ENCODE measurements around the gene KIAA0232.
"Not testable (repeated sequence)": the region's sequence is repeated elsewhere in the genome, so short reads cannot be mapped to it uniquely, and the experiment has no call there.

Gene KIAA0232

GRCh38 chr4:6887591-6888371 lies 105.3 kb downstream of the KIAA0232 start:
- no peak for DNase-seq (ENCODE audit: low spot score)

- DNase-seq (ENCODE audit: low spot score), result no peak
These were observed 106.1 kb downstream of the KIAA0232 start for GRCh38 chr4:6888506-6889071.

- DNase-seq (ENCODE audit: low spot score), result peak; percentile 90
These were observed 106.7 kb downstream of the KIAA0232 start for GRCh38 chr4:6889101-6889735.

GRCh38 chr4:6889736-6890324 lies 107.3 kb downstream of the KIAA0232 start:
- DNase-seq (ENCODE audit: low spot score), result no peak

GRCh38 chr4:6890358-6890757 lies 107.8 kb downstream of the KIAA0232 start:
- no peak for DNase-seq (ENCODE audit: low spot score)

GRCh38 chr4:6890971-6891370 lies 108.4 kb downstream of the KIAA0232 start:
- not testable (repeated sequence) for DNase-seq (ENCODE audit: low spot score)

GRCh38 chr4:6891436-6892170 lies 109.1 kb downstream of the KIAA0232 start:
- DNase-seq (ENCODE audit: low spot score), result peak; percentile 44

- peak; percentile 83 for DNase-seq (ENCODE audit: low spot score)
These were observed 109.8 kb downstream of the KIAA0232 start for GRCh38 chr4:6892190-6892908.

GRCh38 chr4:6892909-6893202 lies 110.3 kb downstream of the KIAA0232 start:
- no peak for DNase-seq (ENCODE audit: low spot score)

- DNase-seq (ENCODE audit: low spot score), result peak; percentile 63
These were observed 111.0 kb downstream of the KIAA0232 start for GRCh38 chr4:6893449-6894085.

- DNase-seq (ENCODE audit: low spot score), result no peak
These were observed 111.6 kb downstream of the KIAA0232 start for GRCh38 chr4:6894086-6894478.

GRCh38 chr4:6894528-6895498 lies 112.3 kb downstream of the KIAA0232 start:
- DNase-seq (ENCODE audit: low spot score), result no peak

GRCh38 chr4:6896035-6896434 lies 113.5 kb downstream of the KIAA0232 start:
- no peak for DNase-seq (ENCODE audit: low spot score)

GRCh38 chr4:6898763-6899162 lies 116.2 kb downstream of the KIAA0232 start:
- no peak for DNase-seq (ENCODE audit: low spot score)

- DNase-seq (ENCODE audit: low spot score), result no peak
These were observed 117.8 kb downstream of the KIAA0232 start for GRCh38 chr4:6900181-6900812.

- no peak for DNase-seq (ENCODE audit: low spot score)
These were observed 118.4 kb downstream of the KIAA0232 start for GRCh38 chr4:6900956-6901355.

- DNase-seq (ENCODE audit: low spot score), result no peak
These were observed 119.3 kb downstream of the KIAA0232 start for GRCh38 chr4:6901669-6902317.

- DNase-seq (ENCODE audit: low spot score), result no peak
These were observed 120.0 kb downstream of the KIAA0232 start for GRCh38 chr4:6902318-6903042.

All from hematopoietic multipotent progenitor cell treated with erythropoietin and hydrocortisone succinate and interleukin-3 and kit ligand, for 15 days (in vitro differentiated cells).